Stimulated activated CD4-positive, alpha-beta T cell treated with anti-CD3 and anti-CD28 coated beads, Interleukin-12 subunit alpha, Interleukin-12 subunit beta, amount 100 ng/mL, for 48 hours (primary cell): ENCODE measurements around the gene DOCK4.

ENCODE experiments used
- DNase-seq, 3 donors: peaks; one replicate each; pipeline ENCODE4 v3.0.0-alpha.2; 2020; ENCODE audit warnings: low read depth in 2 of 3, low spot score in 1 of 3

Gene DOCK4

DNA sequence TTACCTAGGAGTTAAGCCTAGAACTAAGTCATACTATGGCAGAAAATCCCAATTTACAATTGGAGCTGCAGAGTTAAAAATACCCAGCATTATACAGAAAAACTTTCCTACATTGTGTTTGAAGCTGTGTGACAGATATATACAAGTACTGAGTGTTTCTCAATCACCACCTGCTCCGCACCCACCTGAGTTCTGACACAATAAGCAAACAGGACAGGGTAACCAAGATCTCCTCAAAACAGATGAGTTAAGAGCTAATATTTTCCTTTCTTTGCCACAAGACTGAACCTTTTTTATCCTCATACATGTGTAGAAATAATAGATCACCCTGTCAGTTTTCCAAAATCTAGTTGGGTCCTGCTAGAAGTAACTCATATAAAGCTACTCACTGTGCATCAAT, 186.3 kb downstream of the DOCK4 start:
- no peak for DNase-seq

DNA sequence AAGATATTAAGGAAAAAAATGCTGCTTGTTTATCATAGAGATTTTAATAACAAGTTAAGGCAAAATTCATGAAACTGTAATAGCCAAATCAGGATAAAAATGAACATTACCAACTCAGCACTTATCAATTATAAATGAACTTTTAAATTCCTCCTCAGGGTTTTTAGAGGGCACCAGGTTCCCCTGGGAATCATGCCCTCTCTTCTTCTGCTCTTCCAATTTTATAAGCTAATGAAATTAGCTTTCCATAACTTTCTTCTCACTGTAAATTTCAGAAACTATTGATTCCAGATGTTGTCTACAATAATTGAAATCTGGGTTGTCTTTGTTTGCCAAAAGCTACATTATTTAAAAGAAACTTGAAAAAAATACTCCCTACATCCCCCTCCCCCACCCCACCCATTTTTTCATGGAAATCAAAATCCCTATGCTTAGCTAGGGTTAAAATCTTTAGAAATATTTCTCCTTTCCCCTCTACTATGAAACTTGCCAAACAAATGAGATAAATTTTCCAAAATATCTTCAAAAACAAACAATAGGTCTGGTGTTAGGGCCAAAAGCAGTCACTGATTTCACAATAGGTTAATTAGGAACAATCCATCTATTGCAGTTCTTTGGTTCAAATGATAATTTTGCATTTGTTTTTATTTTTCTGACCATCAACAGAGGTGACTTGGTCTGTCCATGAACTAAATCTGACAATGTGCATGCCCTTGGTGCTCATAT, 187.7 kb downstream of the DOCK4 start:
- DNase-seq, result no peak

DNA sequence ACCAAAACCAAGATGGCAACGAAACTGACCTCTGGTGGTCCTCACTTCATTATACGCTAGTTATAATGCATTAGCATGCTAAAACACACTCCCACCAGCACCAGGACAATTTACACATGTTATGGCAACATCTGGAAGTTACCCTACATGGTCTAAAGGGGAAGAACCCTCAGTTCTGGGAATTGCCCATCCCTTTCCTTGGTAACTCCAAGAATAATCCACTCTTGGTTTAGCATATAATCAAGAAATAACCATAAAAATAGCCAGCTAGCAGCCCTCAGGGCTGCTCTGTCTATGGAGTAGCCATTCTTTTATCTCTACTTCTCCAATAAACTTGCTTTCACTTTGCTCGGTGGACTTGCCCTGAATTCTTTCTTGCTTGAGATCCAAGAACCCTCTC, 191.1 kb downstream of the DOCK4 start:
- DNase-seq, result no peak

DNA sequence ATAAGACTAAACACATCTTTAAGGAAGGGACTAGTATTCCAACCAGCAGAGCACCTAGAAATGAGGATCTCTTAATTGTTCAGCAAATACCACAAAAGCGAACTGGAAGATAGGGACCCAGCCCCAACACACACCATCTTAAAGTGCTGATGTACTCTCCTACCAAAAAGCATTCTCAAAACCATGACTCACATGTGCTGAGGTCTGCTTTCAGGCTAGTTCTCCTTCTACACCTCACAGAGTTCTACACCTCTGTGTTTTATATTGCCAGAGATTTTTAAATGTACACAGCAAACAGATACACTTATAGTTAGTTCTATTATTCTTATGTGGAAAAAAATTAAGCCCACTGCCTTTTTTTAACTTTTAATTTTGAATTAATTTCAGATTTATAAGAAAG, 191.9 kb downstream of the DOCK4 start:
- DNase-seq, result no peak

DNA sequence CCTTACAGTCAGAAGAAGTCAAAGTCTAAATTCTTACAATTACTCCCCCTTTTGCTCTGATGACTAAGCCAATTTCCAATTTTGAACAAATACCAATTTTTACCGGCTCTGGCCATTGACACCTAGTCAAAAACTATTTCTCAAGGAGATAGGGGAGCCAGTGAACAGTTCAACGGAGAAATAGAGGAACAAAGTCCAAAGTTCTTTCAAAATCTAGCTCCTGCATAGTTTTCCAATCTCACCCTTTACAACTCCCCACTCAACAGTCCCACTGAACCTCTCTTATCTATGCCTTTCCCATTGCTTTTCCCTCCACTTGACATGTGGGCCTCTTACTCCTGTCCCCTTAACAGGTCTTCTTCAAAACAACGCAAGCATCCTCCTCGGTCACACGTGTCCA, 192.9 kb downstream of the DOCK4 start:
- no peak for DNase-seq

DNA sequence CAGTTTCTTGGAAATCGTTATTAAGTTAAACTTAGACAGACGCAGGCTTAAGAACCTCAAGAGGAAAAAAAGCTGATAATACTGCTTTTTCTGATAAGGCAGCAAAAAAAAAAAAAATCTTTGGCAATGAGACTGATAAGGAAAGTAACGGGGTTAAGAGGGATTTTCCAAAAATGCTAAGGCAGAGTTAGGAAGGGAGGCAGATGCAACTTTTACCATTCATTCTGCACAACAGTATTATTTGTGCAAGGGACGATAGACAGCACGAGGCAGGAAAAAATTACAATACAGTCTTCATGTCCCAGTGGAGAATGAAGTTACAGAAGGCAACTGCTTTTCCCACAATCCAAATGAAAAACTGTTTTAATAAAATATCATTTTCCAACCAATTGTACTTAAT, 194.0 kb downstream of the DOCK4 start:
- DNase-seq, result no peak

DNA sequence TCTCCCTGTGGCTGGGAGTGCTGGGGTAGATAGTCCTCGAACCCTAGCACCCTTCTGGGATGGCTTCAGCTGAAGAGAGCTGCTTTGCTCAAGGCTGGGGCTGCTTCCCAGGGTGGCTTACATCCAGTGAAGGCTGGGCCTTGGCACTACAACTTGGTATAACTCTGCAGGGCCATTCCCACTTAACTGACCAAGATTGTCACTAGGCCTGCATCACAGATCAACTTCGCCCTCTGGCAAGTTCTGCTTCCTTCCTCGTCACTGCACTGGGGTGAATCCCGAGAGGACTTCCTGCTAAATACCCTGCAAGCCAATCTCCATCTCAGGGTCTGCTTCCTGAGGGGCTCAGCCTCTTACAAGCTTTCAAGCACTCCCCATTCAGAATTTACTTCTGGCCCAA, 195.2 kb downstream of the DOCK4 start:
- DNase-seq, result no peak

DNA sequence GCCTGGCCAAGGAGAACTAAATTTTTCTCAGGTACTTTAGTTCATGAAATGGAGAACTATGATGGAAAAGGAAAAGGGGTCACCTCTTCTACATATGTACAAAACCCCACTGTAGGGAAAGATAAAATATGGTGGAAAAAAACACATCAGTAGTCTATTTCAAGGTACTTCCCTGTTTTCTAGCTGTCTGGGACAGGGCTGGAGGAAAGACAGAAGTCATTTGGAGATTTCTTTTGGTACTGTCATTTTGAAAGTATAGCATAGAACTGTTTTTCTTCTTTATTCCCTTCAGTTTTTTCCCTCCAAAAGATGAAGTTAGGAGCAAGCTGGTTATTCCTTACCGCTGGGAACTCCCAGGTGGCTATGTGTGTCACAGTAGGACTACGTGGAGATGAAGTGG, 196.1 kb downstream of the DOCK4 start:
- no peak for DNase-seq

DNA sequence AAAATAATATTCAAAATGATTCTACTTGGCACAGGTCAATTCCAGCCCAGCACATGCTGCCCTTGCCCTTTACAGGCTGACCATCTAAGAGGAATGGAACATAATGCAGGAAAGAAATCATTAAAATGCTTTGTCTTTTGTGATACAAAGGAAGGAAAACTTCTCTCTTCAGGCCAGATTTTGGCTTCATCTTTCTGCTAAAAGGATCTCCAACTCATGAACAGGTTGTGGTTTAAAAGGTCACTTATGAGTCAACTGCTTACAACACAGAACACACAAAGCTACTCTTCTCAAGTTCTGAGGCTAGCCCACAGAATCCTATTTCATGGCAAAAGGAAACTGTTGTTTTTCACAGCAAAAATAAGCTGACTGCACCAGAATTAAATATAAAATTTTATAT, 197.1 kb downstream of the DOCK4 start:
- DNase-seq, result no peak

DNA sequence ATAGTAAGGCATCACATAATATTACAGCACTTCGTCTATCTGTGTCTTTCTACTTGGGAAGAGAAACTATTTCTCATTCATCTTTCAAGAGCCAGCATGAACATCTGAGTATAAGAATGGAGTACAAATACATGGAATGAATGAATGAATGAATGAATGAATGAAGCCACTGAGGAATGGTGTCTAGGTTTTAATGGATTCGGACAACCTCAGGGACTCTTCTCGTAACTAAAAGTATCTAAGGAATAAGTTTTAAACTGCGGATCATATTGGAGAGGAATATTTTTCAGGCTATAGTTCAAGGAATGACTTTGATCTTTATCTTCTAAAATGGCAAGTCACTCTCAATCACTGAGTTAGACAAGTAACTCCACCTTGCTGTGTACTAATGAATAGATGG, 199.0 kb downstream of the DOCK4 start:
- no peak for DNase-seq

DNA sequence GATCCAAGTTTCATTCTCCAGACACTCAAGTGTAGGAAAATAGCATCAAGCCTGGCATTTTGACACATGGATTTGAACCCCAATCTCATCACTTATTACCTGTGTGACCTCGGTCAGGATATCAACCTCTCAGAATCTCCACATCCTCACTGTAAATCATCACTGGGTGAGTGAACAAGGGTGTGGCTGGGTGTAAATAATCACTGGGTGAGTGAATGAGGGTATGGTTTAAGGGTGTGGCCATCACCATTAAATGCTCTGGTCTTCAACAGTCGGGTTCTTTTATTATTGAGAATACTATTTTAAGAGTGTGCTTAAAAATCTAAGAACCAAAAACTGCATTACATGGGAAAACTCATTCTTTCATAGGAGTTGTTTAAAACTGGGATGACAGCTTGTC, 200.1 kb downstream of the DOCK4 start:
- no peak for DNase-seq

DNA sequence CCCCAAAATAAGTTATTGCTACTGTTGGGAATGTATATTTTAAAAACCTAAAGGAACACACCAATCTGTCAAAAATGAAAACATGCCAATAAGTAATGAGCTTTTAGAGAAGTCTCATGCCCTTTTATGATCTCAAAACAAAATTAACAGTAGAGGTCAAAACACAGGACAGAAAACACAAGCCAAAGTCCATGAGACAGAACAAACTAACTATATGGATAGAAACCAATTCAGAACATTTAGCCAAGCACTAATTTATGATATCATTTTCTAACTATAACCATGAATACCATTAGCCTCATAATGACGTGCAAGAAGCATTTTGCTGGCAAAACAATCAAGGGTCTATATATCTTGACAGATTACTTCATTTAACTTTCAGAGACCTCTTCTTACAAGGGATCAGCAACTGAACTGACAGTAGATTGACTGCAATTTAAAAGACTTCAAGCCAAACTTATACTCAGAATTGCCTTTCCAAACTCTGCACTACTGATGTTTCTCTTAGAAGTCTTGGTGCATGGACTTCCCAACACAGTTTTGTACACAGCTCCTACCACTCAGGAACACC, 200.9 kb downstream of the DOCK4 start:
- DNase-seq, result no peak

DNA sequence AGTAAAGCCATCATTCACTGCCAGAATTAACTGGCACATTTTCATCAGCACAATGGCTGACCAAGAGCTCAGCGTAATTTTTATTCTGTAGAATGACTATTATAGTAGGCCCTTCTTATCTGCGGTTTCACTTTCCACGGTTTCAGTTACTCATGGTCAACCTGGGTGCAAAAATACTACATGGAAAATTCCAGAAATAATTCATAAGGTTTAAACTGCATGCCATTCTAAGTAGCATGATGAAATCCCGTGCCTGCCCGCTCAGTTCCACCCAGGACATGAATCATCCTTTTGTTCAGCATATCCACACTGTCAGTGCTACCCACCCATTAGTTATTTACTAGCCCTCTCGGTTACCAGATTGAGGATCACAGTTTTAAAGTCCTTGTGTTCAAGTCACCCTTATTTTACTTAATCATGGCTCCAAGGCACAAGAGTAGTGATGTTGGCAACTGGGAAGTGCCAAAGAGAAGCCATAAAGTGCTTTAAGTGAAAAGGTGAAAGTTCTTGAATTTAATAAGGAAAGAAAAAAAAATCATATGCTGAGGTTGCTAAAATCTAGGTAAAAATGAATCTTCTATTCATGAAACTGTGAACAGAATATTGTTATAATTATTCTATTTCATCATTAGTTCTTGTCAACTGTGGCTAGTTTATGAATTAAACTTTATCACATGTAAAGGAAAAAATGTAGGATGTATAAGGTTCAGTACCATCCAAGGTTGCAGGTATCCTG, 204.9 kb downstream of the DOCK4 start:
- DNase-seq, result no peak

DNA sequence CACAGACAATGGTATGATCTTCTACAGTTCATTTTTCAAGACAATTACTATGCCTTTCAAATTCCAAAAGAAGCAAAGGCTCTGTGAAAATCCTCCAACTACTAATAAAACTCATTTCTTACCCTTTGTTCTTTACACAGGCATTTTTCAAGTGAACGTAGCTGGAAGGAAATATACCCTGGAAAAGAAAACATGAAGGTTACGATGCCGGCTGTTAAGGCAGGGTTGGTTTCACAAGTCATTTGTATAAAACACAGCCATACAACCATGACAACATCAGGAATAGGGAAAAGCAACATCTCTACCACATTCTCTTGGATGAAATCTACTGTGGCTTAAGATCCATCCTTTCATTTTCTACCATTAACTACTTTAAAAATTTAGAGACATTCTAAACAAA, 207.9 kb downstream of the DOCK4 start:
- DNase-seq, result no peak

DNA sequence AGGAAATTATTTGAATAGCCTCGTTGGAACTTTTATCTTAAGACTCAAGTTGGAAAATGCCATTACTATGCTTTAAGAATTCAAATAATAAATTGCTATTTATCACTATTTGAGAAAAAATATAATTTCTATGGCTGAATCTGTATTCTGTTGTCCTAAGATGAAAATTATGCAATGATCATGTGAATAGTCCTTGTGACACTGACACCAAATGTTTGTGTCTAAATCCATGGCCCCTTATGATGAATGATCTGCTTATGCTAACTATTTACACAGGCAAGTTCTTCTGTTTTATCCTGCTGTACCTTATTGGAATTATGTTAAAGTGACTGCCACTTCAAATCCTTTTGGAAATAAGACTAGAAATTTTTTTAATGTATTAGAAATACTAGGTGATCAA, 208.7 kb downstream of the DOCK4 start:
- DNase-seq, result no peak

DNA sequence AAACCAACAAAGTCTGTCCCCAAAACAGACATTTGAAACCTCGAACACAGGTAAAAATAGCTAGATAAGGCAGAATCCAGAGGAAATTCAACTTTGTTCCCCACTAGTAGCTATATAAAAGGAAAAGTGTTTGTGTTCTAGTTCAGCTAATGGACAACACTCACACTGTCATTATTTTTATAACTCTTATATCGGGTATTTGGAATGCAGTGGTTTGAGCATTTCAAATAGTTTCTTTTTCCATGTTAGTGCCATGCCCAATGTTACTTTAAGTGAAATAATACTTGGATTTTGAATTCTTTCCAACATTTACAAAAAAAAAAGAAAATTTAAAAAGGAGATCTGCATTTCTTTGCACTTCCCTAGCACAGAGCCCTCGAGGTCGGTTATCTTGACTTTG, 213.6 kb downstream of the DOCK4 start:
- DNase-seq, result no peak

DNA sequence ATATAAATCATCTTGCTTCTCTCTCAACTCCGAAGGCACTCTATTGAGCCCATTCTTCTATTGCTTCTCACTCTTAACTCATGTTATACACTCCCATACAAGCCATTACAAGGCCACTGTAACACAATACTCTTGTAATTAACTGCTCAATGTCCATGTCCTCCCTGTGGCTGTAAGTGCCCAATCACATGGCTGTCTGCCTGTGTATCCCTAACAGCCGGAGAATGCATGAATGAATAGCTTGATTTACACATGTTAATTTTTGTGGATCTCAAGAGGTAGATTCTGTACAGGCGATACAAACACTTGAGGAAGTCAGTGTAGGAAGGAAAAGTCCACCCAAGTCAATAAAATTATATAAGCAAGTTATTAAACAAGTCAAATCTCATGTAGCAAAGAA, 215.6 kb downstream of the DOCK4 start:
- DNase-seq, result no peak

DNA sequence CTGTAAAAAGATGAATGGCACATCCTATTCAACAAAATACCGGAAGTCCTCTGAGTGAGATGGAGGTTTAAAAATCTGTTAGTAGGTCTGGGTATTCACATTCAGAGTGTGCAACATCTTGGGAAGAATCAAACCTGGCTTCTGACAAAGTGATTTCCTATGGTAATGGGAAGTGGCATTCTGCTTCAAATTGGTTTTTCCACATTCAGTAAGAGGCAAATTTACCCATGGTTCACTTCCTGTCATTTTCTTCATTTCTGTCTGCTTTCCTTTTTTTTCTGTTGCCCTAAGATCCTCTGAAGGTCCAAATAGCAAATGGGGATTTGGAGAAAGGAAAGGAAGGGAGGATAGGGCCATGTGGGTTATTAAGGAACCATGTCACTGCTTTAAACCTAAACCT, 218.3 kb downstream of the DOCK4 start:
- no peak for DNase-seq

DNA sequence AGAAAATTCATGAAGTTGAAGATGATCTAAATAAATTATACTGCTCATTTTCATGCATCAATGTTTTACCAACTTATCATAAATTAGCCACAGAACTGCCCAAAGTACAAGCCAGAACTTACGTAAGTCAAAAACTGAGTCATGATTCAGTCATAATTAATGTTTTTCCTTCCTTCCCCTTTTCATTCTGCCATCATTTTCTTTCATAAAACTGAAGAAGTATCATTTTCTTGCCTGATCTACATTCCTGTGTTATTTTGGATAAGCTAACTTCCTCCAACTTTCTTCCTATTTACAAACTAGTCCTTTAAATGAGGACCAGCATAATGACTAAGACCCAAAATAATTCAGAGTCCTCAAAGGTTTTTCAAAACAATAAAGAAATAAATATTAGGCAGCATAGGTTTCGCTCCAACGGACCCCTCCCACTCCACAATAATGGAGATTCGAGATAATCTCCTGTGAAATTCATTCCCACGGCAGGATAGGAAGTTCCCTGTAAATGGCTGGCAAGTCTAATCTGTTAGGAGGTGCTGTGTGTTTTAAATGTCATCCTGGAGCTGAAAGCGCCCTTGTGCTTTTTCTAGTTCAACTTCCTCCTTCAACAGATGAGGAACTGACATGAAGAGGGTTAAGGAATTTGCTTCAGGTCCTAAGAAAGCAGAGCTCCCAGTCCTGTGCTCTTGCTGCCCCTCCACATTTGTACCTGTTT, 218.9 kb downstream of the DOCK4 start:
- DNase-seq, result no peak

DNA sequence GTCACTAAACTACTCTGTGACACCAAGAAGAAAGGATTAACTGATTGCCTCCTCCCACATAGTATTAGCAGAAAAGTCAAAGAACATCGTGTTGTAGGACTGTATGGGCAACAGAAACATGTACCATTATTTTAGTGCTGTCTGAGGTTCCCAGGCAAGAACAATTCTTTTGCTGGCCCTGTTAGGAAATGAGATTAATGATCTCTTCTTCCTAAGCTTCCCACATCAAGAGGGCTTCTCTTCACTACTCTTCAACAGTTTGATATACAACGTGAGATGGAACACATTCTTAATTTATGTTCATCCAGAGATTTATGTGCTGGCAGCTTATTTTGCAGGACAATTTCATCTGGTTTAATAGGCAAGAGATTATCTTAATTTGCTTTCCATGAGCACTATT, 219.6 kb downstream of the DOCK4 start:
- DNase-seq, result no peak

DNA sequence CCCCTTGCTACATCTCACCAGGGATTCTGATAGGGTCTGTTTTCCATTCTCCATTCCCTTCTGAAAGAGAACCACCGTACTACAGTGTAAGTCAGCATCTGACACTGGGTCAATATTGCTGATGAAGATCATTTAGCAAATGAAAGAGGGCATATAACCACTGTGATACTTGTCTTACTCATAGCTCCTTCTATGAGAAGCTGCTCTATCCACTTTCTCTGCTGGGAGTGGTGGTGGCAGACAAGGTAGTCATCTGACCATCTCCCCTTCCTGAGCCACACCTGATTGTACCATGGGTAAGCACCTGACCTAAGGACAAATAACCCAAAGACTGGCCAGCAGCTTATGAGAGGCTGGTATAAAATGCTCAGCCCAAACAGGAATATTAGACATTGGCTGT, 220.4 kb downstream of the DOCK4 start:
- DNase-seq, result no peak

DNA sequence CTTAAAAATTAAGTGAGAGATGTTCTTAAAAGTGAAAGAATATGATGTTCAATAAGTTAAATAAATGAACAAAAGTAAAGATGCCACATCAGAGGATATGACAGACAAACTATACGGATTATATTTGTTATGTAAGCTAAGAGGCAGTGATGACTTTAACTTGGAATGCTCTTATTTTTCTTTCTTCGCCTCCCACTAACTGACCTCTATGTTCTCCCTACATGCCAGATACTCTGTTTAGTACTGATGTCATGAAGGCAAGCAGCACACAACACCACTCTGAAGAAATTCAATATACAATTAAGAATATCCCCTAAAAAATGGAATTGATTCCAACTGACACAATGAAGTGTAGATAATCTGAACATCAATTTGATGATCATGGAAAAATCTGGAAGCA, 223.4 kb downstream of the DOCK4 start:
- no peak for DNase-seq
